HG02870 (cell line): ENCODE results near the gene CDCA3.

Experiments used
- ATAC-seq: cut with Tn5 transposase; IDR thresholded peaks from one replicate; pipeline ENCODE4 v1.9.1; 2021; ENCODE audit warnings: mild to moderate bottlenecking, moderate library complexity; ENCODE audit not compliant: unreplicated experiment

Gene CDCA3

DNA sequence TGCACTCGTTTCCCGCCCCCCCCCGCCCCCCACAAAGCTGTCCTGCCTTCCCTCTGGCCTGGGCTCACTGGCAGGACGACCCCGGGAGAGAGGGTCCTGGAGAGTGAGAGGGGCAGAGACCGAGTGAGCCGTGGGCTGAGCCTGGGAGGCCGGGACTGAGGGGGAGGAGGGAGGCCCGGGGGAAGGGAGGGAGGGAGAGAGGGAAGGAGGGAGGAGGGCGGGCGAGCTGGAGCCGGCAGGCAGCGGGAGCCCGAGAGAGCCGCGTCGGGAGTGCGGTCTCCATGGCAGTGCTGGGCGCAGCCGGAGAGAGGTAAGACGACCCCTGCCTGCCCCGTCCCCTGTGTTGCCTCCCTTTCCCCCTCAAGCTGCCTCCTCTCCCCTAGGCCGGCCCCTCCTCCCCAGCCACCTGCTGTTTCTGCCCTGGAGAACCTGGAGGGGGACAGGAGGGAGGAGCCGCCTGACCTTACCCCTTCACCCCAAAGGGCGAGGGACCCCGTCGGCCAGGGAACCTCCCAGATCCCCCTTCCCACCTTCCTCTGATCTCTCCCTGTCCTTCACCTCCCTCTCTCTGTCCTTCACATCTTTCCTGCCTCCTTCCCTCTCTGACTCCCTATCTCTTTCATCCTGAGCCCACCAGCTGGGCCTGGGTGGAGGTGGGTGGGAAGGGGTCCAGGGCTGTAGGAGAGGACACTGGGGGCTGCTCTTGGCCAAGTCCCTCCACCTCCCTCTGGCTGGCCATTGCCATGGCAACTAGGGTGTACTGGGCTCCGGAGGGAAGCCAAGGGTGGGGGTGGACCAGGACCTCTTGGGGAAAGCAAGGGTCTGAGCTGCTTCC is 29.3 kb downstream of the CDCA3 start, which contains the start of gene GPR162:
Gene GPR162, plus strand, starts transcription at position 231 of the 835 bp plus-strand sequence. CDS start 2,078 bp downstream, outside the sequence.
- no peak for ATAC-seq

DNA sequence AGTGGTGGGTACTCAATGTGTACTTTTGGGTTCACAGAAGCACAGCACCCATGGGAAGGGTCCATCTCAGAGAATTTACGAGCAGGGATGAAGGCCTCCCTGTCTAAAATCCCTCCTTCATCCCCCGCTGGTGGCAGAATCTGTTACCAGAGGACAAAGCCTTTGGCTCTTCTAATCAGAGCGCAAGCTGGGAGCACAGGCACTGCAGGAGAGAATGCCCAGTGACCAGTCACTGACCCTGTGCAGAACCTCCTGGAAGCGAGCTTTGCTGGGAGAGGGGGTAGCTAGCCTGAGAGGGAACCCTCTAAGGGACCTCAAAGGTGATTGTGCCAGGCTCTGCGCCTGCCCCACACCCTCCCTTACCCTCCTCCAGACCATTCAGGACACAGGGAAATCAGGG is 30.9 kb downstream of the CDCA3 start:
- no peak for ATAC-seq

DNA sequence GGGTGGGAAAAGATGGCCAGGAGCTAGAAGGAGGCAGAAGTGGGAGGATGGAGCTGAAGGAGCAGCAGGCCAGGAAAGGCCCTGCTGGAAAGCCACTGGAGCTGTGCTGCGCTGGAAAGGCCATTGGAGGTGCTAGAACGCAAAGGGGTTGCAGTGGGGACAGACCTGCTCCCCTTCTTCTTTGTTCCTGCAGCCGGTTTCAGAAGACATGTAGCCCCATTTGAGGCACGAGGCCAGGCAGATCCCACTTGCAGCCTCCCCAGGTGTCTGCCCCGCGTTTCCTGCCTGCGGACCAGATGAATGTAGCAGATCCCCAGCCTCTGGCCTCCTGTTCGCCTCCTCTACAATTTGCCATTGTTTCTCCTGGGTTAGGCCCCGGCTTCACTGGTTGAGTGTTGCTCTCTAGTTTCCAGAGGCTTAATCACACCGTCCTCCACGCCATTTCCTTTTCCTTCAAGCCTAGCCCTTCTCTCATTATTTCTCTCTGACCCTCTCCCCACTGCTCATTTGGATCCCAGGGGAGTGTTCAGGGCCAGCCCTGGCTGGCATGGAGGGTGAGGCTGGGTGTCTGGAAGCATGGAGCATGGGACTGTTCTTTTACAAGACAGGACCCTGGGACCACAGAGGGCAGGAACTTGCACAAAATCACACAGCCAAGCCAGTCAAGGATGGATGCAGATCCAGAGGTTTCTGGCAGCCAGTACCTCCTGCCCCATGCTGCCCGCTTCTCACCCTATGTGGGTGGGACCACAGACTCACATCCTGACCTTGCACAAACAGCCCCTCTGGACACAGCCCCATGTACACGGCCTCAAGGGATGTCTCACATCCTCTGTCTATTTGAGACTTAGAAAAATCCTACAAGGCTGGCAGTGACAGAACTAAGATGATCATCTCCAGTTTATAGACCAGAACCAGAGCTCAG is 31.7 kb downstream of the CDCA3 start:
- ATAC-seq: no peak

DNA sequence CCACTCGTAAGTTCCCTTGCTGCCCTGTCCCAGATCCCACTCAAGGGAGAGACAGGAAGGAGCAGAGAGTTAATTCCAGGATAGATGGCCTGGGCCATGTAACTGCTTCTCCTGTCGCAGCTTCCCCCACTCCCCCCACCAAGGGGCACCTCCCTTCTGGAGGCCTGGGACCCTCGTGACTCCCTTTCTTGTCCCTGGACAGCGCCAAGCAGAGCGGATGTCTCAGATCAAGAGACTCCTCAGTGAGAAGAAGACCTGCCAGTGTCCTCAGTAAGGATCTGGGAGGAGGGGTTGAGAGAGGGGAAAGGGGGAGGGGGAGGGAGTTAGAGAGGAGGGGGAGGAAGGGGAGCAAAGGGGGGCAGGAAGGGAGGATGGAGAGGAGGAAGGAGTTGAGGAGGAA is 32.4 kb downstream of the CDCA3 start:
- no peak for ATAC-seq

DNA sequence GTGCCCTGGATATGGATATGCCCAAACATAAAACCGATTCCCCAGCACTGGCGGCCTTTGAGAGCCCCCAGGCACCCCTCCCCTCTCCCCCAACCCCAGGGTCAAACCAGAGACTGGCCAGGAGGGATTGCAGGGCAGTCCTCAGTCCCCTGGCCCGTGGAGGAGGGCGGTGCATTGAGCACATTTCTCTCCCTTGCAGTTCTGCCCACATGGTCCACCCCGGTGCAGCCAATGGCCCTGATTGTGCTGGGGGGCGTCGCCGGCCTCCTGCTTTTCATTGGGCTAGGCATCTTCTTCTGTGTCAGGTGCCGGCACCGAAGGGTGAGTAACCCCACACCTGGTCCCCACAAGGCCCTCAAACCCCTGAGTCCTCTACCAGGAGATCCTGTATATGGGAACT is 32.9 kb downstream of the CDCA3 start:
- ATAC-seq: no peak

DNA sequence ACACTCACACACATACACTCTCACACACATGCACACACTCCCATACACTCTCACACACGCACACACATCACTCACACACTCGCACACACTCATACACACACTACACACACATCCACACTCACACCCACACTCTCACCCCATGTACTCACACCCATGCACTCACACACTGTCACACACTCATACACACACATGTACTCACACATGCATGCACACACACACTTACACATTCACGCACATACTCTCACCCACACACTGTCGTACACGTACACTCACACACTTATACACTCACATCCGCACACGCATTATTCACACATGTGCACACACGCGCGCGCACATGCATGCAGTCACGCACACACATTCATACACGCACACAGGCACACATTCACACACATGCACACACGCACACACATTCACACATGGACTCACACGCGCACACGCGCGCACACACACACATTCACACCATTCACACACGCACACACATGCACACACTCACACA is 33.4 kb downstream of the CDCA3 start:
- no peak for ATAC-seq

DNA sequence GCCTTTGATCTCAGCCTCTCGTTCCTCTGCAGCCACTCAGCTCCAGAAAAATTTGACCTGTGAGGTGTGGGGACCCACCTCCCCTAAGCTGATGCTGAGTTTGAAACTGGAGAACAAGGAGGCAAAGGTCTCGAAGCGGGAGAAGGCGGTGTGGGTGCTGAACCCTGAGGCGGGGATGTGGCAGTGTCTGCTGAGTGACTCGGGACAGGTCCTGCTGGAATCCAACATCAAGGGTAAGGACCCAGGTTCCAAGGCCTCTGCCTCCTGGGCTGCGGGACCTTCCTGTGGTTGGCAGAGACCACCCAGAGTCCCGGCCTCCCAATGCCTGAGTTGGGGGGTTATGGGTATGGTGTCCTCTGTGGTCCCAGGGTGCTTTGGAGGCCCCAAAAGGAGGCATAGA is 34.0 kb downstream of the CDCA3 start:
- ATAC-seq: no peak

DNA sequence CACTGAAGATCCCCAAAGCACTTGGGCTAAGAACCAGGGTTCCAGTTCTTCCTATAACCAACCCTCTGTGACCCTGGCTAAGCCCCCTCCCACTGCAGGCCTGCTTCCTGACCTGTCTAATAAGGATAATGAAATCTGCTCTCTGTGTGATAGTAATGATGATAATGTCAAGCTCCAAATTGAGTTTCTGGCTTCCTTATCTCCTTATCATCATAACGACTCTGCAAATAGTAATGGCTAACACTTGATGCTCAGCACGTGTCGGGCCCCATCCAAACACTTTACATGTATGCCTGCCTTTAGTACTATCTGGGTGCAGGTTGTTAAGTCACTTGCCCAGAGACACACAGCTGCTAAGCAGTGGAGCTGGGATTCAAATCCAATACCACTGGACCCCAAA is 34.5 kb downstream of the CDCA3 start:
- ATAC-seq: no peak

DNA sequence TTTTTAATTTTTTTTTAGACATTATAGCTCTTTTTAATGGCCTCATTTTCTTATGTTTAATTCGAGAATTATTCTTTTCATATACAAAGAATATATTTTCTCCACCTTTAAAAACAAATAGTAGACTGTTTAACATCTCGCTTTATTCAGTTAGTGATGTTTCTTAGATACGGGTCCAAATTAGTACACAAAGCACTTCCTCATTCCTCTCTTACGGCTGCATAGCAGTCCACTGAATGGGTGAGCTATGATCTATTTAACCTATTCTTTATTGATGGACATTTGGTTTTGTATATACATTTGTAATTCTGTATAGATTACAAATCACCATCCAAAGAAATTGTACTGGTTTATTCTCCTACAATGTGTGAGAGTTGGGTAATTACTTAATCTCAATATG is 37.7 kb downstream of the CDCA3 start:
- no peak for ATAC-seq

DNA sequence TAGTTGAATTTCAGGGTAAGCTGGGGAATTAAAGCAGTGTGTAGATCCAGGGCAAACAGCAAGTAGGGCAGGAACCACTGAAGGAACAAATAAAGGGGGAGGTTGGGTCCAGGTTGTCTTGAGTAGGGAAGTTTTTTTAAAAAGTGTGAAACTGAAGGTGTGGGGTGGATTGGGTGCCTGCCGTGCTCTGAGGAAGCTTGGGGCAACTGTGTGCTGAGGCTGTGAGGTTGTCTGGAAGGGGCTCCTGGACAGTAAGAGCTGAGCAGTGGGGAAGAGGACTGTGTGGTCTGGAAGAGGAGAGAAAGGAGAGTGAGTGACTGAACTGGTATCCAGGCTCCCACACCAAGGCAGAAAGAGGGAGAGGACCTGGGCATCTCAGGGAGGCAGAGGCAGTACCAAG is 40.3 kb downstream of the CDCA3 start:
- ATAC-seq: no peak

DNA sequence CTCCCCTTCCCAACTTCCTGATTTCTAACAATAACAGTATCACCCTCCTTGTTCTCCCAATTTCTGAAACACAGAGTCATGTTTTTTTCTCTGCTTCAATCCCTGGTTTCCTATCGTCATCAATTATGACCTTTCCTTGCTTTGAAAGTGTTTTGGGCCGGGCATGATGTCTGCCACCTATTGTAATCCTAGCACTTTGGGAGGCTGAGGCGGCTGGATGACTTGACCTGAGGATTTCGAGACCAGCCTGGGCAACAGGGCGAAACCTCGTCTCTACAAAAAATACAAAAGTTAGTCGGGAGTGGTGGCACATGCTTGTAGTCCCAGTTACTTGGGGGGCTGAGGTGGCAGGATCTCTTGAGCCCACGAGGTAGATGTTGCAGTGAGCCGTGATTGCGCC is 42.0 kb downstream of the CDCA3 start:
- ATAC-seq: no peak

DNA sequence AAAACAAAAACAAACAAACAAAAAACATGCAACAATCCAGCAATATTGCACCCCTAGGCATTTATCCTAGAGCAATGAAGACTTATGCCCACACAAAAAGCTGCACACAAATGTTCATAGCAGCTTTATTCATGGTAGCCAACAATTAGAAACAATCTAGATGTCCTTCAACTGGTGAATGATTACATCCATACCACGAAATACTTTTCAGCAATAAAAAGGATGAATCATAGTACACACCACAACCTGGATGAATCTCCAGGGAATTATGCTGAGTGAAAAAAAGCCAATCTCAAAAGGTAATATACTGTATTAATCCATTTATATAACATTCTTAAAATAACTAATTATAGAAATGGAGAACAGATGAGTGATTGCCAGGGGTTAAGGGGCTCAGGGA is 43.9 kb downstream of the CDCA3 start:
- ATAC-seq: no peak

DNA sequence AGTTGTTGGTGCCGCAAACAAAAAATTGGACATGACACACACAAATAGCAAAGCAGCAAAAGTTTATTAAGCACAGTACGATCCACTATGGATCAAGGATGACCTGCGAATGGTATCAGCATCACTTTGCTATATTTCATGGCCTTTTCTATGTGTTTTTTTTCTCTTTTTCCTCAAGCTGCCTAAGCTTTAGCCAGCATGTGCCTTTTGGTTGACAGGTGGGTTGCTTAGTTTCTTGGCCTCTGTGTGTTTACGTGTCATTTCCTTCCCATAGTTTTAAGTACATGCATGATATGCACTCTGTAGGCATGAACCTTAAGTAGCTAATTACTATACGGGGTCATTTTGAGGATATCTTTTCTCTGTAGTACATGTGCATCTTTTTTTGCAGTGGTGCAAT is 51.9 kb downstream of the CDCA3 start:
- ATAC-seq: no peak
